Activated CD8-positive, alpha-beta memory T cell treated with anti-CD3 and anti-CD28 coated beads for 36 hours (primary cell): Measurements from ENCODE around the gene RASGEF1B. TPM values are rescaled to one million over a fixed set of nuclear protein-coding genes. Genes with fewer than 3 reads are reported as not detected.

Experiments used
- CTCF ChIA-PET: fragments of 350-600 bp; sonication (Branson Sonifier 250); formaldehyde crosslinking; loops from one replicate; lab custom pipeline; 2021; ENCODE audit warnings: antibody characterized with exemption; lab: Charles Lee
- POLR2A ChIA-PET: fragments of 350-600 bp; sonication (Branson Sonifier 250); formaldehyde crosslinking; loops from one replicate; lab custom pipeline; 2021; ENCODE audit warnings: antibody characterized with exemption; lab: Charles Lee
- total RNA-seq, 2 experiments: library from RNA; stranded (reverse); gene quantifications; one replicate each; pipeline ENCODE4 v1.2.3, GENCODE V29; 2021

Gene RASGEF1B
- total RNA-seq, 2 experiments from 2014 or later: 4.0 to 4.5 TPM

DNA sequence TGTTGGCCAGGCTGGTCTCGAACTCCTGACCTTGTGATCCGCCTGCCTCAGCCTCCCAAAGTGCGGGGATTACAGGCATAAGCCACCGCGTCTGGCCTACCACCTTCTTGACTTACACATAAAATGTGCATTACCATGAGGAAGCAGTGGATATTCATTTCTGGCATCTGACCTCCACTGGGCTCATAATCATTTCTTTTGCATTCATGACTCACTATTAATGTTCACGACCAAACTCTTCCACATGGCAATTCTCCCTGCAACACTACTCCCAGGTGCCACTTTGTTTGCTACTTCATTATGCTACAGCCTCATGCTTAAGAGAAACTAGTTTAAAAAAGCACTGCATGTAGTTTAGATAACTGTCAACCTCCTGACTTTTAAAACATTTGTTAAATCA, 22.7 kb downstream of the RASGEF1B start:
- ChIA-PET CTCF (no interaction called here), POLR2A (no interaction called here)

GRCh38 chr4:81447566-81448229, 24.0 kb downstream of the RASGEF1B start:
- CTCF ChIA-PET: no interaction called here
- POLR2A ChIA-PET: interaction anchor here (0.6 kb wide), 1 partner anchor 28 kb away, joined by 3 read pairs; no protein-coding TSS in a partner anchor

- CTCF ChIA-PET: no interaction called here
- POLR2A ChIA-PET: no interaction called here
Measured at GRCh38 chr4:81446634-81447033, 25.1 kb downstream of the RASGEF1B start.

GRCh38 chr4:81445196-81445595, 26.5 kb downstream of the RASGEF1B start:
- CTCF ChIA-PET: interaction anchor here (1.3 kb wide), 1 partner anchor 19 kb away, joined by 3 read pairs; no protein-coding TSS in a partner anchor
- POLR2A ChIA-PET: no interaction called here

DNA sequence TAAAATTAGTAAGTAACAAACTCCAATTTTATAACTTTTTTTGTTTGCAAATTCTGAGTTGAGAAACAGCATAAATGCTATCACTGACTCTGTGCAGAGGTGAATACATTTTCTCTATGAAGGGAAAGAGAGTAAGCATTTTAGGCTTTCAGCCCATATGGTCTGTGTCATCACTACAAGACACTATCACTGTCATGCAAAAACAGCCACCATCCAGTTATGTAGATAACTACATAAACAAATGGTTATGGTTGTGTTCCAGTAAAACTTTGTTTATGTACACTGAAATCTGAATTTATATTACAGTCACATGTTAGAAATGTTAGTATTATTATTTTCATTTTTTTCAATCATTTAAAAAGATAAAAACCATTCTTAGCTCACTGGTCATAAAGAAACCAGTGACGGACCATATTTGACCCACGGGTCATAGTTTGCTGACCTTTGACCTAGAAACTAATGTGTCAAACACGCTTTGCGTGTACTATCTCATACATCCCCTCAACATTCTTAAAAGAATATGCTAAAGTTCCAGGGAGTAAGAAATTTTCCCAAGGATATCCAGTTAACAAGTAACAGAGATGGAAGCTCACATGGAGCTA, 29.1 kb downstream of the RASGEF1B start:
- ChIA-PET CTCF (no interaction called here), POLR2A (no interaction called here)

DNA sequence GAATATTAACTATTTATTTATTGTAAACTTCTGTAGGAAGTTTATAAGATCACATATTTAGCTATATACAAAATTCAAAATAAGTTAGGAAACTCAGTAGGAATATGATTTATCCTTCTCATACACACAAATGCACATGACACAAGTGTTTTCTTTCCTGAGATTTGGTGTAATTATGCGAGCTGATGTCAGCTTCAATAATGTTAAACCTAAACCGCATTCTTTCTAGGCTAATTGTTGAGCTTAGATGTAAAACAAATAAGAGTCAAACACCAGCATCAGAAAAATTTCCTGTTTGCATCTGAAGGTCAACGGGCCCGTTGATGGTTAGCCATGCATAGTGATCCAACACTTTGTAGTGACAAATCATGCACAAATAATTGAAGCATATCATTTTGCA, 30.8 kb downstream of the RASGEF1B start:
- ChIA-PET POLR2A (no interaction called here), CTCF (no interaction called here)

- ChIA-PET POLR2A (no interaction called here), CTCF (no interaction called here)
Measured at GRCh38 chr4:81436941-81437574, 34.6 kb downstream of the RASGEF1B start.

DNA sequence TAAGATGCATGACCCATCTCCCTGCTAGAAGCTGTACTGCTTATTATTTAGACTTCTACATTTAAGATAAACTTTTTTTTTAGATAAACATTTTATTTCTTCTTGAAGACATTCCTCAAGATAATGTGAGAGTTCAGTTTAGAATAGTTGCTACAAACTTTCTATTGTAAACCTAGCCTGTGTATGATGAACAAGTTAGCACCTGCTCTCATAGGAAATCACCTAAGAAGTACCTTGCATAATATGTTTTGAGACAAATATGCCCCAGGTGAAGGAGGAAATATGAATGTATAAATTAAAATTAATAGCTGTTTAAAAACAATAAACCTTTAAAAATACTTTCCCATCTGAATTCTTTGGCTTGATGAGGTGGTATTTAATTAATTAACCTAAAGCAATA, 35.6 kb downstream of the RASGEF1B start:
- POLR2A ChIA-PET: no interaction called here
- CTCF ChIA-PET: no interaction called here

GRCh38 chr4:81432825-81433224, 38.9 kb downstream of the RASGEF1B start:
- POLR2A ChIA-PET: no interaction called here
- CTCF ChIA-PET: no interaction called here

- POLR2A ChIA-PET: no interaction called here
- CTCF ChIA-PET: no interaction called here
Measured at GRCh38 chr4:81431971-81432370, 39.7 kb downstream of the RASGEF1B start.

- ChIA-PET POLR2A (no interaction called here), CTCF (no interaction called here)
Measured at GRCh38 chr4:81429607-81430006, 42.1 kb downstream of the RASGEF1B start.

DNA sequence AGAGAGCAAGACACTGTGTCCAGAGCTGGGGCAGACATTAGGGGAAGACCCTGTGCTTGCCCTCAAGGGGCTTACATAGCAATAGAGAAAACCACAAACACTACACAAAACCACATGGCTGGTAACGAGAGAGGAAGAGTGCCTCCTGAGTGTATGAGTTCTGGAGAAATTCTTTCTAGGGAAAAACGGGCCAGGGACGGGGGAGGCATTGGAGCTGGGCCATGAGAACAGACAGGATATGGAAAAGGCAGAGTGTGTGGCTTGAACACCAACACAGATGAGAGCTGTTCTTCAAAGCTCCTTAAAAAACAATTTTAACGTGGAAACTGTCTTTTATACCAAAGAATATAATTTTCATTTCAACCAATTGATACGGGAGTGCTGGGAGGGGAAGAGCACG, 42.7 kb downstream of the RASGEF1B start:
- ChIA-PET POLR2A (no interaction called here), CTCF (no interaction called here)

DNA sequence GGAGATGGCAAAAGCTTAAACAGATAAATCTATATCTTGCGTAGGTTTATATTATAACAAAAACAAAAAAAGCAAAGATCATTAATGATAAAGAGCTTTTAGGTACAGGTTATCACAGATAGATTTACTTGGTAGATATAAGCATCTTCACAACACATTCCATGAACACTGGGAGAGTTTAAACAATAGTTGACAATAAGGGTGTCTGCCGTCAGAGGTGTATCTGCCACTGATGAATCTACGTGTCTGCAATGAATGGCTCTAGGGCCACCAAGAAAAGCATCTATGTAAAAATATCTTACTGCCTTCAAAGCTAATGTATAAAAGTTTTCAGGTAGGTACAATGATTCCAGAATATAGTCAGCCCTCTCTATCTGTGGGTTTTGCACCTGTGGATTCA, 43.7 kb downstream of the RASGEF1B start:
- POLR2A ChIA-PET: no interaction called here
- CTCF ChIA-PET: no interaction called here

DNA sequence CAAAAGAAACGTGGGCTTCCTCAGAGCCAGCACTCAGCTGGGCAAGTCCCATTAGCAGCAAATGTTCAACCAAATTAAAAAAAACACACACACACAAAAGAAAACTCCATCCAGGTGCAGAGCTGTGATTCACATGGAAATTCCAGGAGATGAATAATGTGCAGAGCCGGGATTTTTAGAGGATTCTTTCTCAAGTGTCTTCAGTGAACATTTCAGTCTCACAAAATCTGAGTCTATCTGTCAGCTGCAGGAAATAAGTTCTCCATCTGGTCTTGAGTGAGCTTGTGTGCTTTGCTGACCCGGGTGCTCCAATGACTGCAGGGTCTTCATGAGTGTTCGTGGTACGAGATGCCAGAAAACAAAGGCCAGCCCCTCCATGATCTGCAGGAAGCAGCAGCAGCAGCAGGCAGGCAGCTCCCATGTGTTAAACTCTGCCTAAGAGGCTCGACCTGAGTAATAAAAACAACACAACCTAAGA, 44.3 kb downstream of the RASGEF1B start:
- POLR2A ChIA-PET: no interaction called here
- CTCF ChIA-PET: no interaction called here

GRCh38 chr4:81426770-81427289, 44.9 kb downstream of the RASGEF1B start:
- POLR2A ChIA-PET: no interaction called here

GRCh38 chr4:81424816-81425755, 46.6 kb downstream of the RASGEF1B start:
- CTCF ChIA-PET: no interaction called here
- POLR2A ChIA-PET: no interaction called here

More at GRCh38 chr4:81426770-81427289, 44.9 kb downstream of the RASGEF1B start:
- CTCF ChIA-PET: no interaction called here

- ChIA-PET POLR2A (no interaction called here), CTCF (no interaction called here)
Measured at GRCh38 chr4:81424336-81424735, 47.4 kb downstream of the RASGEF1B start.

- ChIA-PET POLR2A (no interaction called here), CTCF (no interaction called here)
Measured at GRCh38 chr4:81422595-81422994, 49.1 kb downstream of the RASGEF1B start.
